H54 (cell line): ENCODE data around the gene ISCA2.
A peak's percentile ranks its signal among the peaks of the same experiment; 100 is the strongest.

Source experiments
- DNase-seq: peaks from one replicate; pipeline ENCODE4 v3.0.0; 2011; ENCODE audit warnings: low spot score, mixed read lengths; ENCODE audit not compliant: insufficient read length
- FAIRE-seq: peaks from 3 replicates; lab custom pipeline; 2011; peaks lifted over from hg19 to GRCh38; lab: Jason Lieb, UNC
- POLR2A ChIP-seq: IDR thresholded peaks from 2 replicates; pipeline ENCODE4 v1.6.1; 2011; ENCODE audit warnings: low read depth, mild to moderate bottlenecking, low read length

ISCA2 gene

GRCh38 chr14:74508292-74508731, 14.7 kb downstream of the ISCA2 start:
- TF ChIP-seq POLR2A, result no peak
- no peak for DNase-seq
- no peak for FAIRE-seq

GRCh38 chr14:74508844-74509428, 15.4 kb downstream of the ISCA2 start:
- no peak for FAIRE-seq
- DNase-seq, result no peak
- no peak for TF ChIP-seq POLR2A

DNA sequence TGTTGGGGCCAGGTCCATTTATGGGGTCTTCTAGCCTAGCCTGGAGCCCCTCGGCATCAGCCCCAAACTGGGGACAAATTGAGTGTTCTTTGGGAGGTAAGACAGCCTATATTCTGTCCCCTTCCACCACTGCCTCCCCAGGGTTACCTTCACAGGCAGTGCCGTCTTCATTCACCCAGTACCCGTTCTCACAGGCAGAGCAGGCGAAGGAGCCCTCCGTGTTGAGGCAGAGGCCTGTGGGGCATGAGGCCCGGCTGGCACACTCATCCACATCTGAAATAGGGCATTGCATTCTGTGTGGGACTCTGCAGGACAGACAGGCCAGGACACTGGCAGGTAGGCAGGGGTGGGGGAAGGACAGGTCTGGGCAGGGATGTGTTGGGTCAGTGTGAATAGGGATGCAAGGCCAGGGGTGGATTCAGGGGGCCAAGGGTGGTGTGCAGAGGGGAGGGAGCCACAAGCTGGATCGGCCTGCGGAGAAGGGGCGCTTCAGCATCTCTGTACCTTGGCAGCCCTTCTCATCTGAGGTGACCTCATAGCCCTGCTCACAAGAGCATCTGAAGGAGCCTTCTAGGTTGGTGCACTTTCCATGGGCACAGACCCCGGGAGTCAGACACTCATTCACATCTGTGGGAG, 16.1 kb downstream of the ISCA2 start:
- no peak for FAIRE-seq

DNA sequence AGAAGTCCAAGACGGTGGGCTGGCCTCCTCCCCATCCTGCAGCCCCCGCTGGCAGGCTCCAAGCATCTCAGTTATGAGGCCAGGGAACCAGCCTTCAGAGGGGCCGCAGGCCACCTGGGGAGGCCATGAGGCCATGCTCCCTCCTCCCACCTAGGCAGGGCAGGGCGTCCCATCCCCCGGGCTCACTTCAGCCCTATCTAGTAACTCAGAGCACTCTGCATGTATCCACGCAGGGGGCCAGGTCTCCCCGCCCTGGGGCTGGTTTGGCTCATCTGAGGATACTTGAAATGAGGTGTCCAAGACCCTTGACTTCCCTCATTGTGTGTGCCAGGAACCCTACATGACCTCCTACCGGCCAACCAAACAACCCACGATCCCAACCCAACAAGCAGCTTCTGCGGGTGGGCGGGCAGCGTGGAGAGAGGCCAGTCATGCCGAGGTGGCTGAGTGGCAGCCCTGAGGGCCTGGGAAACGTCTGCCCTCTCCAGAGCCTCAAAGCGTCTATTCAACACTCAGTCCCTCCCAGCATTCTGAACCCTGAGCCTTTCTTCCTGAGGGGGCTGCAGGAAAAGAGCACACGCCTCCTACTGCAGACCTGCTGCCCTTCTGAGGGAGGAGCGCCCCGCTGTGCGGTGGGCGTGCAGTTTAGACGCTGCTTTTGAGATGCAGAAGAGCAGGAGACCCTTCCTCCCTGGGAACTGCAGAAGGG, 16.8 kb downstream of the ISCA2 start:
- DNase-seq (no peak), FAIRE-seq (no peak)
- TF ChIP-seq POLR2A, result no peak

More for the DNA sequence above, 16.1 kb downstream of the ISCA2 start:
- no peak for DNase-seq
- no peak for TF ChIP-seq POLR2A

DNA sequence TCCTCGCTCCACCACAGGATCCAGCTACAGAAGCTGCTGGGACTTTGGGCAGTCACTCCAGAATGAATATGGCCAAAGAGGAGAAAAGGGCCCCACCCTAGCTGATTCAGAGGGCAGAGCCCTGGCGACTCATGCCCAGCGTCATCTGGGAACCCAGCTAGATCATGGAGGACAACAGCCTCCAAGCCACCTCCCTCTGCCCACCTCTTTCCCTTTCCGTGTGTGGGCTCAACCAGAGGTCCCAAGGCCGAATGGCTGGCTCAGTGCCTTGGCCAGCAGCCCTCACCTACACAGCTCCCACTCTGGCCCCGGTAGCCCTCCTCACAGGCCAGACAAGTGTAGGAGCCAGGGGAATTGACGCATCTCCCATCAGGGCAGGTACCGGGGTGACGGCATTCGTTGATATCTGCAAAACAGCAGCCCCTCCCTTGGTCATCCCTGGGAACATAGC, 17.4 kb downstream of the ISCA2 start:
- DNase-seq (peak; percentile 45), FAIRE-seq (no peak)
- TF ChIP-seq POLR2A, result no peak

GRCh38 chr14:74511966-74512830, 18.6 kb downstream of the ISCA2 start:
- no peak for TF ChIP-seq POLR2A
- no peak for FAIRE-seq
- no peak for DNase-seq

DNA sequence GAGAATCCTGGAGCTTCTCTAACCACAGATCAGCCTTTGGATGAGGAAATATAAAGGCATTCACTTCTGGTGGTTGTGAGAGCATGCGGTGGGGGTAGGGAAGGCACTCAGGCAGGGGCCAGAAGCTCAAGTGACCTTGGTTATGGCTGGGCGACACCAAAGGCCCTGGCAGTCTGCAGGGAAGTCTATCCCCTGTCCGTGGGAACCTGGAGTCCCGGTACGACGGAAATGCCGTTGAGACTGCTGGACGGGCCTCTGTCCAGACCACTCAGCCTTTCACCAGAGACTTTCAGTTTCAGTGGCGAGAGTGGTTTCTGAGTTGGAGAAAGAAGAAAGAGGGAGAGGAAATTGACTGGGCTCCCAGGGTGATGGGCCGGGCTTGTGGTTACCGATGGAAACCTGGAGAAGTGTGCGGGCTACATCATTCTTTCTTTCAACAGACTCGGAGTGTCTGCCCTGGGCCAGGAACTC, 20.9 kb downstream of the ISCA2 start:
- TF ChIP-seq POLR2A, result no peak
- DNase-seq (peak; percentile 37), FAIRE-seq (peak; percentile 41)

DNA sequence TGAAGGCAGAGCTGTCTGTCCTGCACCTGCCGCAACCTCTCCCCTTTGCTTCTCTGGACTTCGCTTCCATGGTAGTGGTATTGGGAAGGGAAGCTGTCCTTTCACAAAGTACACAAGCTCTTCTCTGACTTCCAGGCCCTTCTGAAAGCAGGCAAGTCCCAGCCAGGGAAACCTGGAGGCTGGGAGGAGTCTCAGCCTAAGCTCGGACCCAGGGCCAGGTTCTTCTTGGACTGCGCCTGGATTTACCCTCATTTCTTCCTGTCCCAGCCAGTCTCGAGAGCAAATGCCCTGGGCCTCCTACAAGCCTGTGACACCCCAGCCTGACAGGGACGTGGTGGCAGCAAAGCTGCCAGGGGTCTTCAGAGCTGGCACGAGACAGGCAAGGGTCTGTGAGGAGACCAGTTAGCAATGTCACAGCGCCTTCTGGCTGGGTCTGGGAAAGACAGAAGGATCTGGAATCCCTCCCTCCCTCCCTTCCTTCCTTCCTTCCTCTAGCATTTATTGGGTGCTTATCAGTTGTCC, 22.4 kb downstream of the ISCA2 start:
- DNase-seq (no peak), FAIRE-seq (no peak)
- TF ChIP-seq POLR2A, result no peak

GRCh38 chr14:74516451-74517160, 23.0 kb downstream of the ISCA2 start:
- TF ChIP-seq POLR2A, result no peak
- FAIRE-seq, result no peak
- DNase-seq, result no peak

- no peak for FAIRE-seq
- DNase-seq, result no peak
- no peak for TF ChIP-seq POLR2A
These were observed 24.2 kb downstream of the ISCA2 start for GRCh38 chr14:74517731-74518130.

DNA sequence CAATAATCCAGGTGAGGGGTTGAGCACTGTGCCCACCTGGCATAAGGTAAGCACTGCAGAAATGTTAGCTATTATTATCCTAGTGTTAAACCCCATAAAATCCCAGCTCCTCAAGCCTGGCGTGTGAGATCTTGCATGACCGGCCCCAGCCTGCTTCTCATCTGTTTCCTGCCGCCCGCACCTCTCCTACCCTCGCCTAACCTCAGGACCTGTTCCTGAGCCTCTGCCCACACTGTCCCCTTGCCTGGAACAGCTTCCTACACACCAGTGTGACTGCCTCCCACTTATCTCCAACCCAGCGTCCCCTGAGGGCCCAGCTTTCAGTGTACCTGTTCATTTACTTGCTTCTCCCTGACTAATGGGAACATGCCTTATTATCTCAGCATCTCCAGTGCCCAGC, 24.7 kb downstream of the ISCA2 start:
- FAIRE-seq (no peak), DNase-seq (no peak)
- no peak for TF ChIP-seq POLR2A

DNA sequence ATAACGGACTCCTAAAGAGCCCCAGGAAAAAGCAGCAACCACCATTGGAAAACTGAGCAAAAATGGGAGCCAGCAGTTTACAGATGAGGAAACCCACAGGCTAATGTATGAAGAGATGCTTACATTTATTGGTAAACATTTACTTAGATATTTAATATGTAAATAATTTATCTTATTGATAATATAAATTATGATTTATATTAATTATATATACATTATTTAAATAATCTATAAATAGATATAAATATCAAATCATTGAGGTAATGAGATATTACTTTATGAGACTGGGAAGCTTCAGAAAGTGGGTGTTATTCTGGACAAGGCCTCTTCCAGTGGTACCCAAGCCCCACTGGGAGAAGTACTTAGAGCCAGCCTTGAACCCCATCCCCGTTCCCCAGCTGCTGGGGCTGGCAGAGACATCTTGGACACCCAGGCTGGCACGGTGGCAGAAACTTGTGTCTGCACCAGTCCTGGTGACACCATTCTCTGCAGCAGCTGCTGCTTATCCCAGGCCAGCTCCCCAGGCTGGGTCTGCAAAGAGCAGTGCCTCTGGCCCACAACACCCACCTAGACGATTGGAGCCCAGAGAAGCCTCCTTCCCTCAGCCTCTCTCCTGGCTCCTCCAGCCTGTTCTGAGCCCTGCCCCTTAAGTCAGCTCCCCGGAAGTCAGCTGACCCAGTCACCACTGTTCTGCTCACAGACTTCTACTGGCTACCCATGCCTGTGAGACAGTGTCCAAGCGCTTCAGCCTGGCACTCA, 25.9 kb downstream of the ISCA2 start:
- FAIRE-seq, result no peak
- no peak for DNase-seq
- TF ChIP-seq POLR2A, result no peak
